ENCODE data around the gene KCTD1. TPM values are rescaled to one million over a fixed set of nuclear protein-coding genes. Genes with fewer than 3 reads are reported as not detected.

KCTD1 gene
- total RNA-seq, 1 donor = 18.6 TPM

DNA sequence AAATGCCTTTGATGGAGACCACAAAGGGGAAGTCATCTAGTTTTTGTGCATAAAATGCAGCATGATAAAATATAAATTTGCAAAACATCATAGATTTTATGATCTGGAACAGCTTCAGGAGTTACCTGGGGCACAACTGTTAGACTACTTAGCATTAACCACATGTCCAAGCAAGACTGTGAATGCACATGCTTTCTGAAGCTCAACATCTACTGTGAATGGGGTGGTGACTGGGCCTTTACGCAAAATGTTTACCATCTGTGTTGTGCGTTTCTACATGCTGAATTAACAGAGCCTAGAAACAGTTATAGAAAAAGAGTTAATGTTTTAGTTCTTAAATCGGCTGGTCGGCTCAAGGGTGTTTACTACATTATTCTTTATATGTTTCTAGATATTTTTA lies 45.5 kb downstream of the KCTD1 start:
- TF ChIP-seq, protein P1, sequence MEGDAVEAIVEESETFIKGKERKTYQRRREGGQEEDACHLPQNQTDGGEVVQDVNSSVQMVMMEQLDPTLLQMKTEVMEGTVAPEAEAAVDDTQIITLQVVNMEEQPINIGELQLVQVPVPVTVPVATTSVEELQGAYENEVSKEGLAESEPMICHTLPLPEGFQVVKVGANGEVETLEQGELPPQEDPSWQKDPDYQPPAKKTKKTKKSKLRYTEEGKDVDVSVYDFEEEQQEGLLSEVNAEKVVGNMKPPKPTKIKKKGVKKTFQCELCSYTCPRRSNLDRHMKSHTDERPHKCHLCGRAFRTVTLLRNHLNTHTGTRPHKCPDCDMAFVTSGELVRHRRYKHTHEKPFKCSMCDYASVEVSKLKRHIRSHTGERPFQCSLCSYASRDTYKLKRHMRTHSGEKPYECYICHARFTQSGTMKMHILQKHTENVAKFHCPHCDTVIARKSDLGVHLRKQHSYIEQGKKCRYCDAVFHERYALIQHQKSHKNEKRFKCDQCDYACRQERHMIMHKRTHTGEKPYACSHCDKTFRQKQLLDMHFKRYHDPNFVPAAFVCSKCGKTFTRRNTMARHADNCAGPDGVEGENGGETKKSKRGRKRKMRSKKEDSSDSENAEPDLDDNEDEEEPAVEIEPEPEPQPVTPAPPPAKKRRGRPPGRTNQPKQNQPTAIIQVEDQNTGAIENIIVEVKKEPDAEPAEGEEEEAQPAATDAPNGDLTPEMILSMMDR (IDR thresholded peaks at IDR 0.05; ENCODE audit: insufficient read depth, low read depth, low read length) = no peak
- DNase-seq (ENCODE audit: low read depth) = no peak
- H3K4me3 ChIP-seq (ENCODE audit: low read depth, low read length) = no peak overlapping the region

DNA sequence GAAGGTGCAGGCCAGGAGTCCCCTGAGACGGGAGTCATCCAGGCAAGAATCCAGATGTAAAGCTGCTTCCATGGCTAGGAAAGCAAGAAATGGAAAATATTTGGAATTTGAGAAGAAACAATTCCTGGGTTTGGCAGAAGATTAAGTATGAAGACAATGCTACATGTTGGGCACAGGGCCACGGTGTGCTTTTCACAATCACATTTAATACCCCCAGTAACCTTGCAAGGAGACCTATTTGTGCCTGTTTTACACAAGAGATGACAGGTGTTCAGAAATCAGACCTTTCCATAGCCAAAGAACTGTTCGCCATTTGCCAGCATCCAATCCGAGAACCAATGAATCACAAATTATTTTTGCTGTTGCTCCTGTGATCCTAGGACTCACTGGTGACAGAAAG lies 50.5 kb downstream of the KCTD1 start:
- DNase-seq (ENCODE audit: low read depth) = no peak
- H3K4me3 ChIP-seq (ENCODE audit: low read depth, low read length) = no peak overlapping the region
- TF ChIP-seq, protein P1 (IDR thresholded peaks at IDR 0.05; ENCODE audit: insufficient read depth, low read depth, low read length) = no peak

DNA sequence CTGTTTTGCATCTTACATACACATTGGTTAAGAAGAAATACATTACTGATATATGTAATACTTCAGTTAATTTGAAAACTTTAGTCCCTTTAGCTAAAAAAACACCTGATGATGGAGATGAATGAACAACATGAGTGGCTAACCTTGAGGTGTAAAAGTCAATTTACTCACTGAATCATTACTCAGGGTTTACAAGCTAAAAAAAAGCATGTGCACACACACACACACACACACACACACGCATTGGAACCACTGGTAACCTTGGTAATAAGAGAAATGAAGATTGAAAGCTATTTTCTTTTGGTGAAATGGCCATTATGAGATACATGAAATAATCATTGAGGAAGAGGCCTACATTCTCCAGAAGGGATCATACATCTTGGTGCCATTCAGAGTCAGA lies 51.8 kb downstream of the KCTD1 start:
- DNase-seq (ENCODE audit: low read depth) = no peak
- TF ChIP-seq, protein P1 (IDR thresholded peaks at IDR 0.05; ENCODE audit: insufficient read depth, low read depth, low read length) = no peak
- H3K4me3 ChIP-seq (ENCODE audit: low read depth, low read length) = no peak overlapping the region

DNA sequence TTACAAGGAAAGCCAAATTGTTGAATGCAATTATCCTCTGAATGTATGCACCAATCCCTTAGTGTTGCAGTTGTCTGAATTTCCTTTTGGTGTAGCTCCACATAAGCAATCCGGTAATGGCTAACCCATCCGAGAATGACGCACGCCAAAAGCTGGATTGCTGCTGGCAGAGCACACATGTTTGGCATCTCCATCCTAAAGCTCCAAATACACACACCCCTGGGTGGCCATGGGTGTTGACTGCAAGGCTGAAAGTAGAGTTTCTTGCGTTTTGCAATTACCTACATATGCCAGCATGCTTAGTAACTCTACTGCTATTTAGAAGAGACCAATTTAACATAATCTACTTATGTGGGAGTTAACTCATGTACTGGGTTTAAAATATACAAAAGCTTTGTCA lies 53.1 kb downstream of the KCTD1 start:
- TF ChIP-seq, protein P1 (IDR thresholded peaks at IDR 0.05; ENCODE audit: insufficient read depth, low read depth, low read length) = no peak
- no peak for DNase-seq (ENCODE audit: low read depth)
- H3K4me3 ChIP-seq (ENCODE audit: low read depth, low read length) = no peak overlapping the region

DNA sequence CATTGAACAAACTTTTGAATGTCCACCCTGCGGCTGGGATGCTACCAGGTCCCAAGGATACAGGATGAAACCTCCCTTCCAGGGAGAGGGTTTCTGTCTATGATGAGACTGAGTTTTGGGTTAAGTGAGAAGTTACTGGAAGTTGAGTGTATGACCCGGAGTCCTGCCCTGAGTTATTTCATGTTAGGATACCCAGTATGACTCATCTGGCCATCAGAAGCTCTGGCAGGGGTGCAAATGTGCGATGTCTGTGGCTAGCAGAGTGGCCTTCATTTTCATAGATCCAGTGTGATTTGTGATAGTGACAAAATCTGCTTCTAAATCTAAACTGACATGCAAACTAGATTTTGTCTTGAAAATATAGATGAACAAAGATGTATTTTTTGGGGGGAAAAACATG lies 55.3 kb downstream of the KCTD1 start:
- TF ChIP-seq, protein P1 (IDR thresholded peaks at IDR 0.05; ENCODE audit: insufficient read depth, low read depth, low read length) = no peak
- no peak for DNase-seq (ENCODE audit: low read depth)
- H3K4me3 ChIP-seq (ENCODE audit: low read depth, low read length) = no peak overlapping the region

DNA sequence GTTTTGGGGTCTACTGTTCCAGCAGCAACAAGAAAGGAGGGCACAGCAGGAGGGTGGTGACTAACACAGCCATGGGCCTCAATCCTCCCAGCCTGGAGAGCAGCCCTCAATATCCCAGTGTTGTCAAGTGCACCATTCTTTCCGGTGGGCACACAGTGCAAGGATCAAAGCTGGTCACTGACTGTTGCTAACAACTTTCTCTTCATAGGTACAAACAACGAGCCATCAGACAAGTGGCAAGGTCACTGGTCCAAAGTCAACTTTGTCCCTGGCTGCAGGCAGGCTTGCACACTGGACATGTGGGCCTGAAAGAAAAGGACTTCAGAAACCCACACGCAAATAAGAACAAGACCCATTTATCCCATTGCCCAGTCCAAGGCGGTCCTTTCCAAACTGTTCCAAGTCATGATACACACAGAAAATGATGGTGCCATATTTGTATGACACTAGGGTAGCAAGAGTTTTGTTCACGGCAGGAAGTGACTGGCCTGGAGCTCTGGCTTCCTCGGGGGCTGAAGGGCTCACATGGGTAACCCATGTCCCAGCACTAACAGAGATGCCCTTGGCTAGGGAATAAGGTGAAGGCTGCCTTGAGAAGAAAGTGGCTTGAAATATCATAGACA lies 57.0 kb downstream of the KCTD1 start:
- DNase-seq (ENCODE audit: low read depth) = no peak
- no peak overlapping the region for H3K4me3 ChIP-seq (ENCODE audit: low read depth, low read length)
- TF ChIP-seq, protein P1 (IDR thresholded peaks at IDR 0.05; ENCODE audit: insufficient read depth, low read depth, low read length) = no peak

DNA sequence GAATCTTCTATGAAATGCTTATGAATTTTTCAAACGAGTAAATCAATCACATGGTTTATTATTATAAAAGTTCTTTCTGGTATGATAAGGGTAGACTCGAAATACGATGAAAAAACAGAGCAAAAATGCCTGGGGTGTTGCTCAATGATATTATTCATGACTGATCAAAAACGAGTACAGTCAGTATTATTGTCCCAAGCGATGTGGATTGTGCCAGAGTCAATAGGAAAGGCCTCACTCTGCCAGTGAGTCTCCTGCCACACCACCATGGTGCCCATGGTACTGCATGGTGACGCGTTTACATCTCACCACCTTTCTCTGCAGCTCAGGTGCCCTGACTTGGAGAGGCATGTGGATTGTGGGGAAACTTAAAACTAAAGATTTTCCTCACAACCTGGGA lies 58.5 kb downstream of the KCTD1 start:
- no peak for DNase-seq (ENCODE audit: low read depth)
- TF ChIP-seq, protein P1 (IDR thresholded peaks at IDR 0.05; ENCODE audit: insufficient read depth, low read depth, low read length) = no peak
- no peak overlapping the region for H3K4me3 ChIP-seq (ENCODE audit: low read depth, low read length)

All from fibroblast of villous mesenchyme (primary cell).